Stimulated activated CD8-positive, alpha-beta memory T cell treated with anti-CD3 and anti-CD28 coated beads, Interleukin-4, amount 100 ng/mL, for 1 hour (primary cell): ENCODE measurements around the gene ADCY10.
"Not testable (repeated sequence)": the region's sequence is repeated elsewhere in the genome, so short reads cannot be mapped to it uniquely, and the experiment has no call there.

Source experiments
- DNase-seq, 2 donors: peaks; one replicate each; pipeline ENCODE4 v3.0.0-alpha.2; 2020; ENCODE audit warnings: low read depth in 2 of 2, low spot score in 1 of 2

Gene ADCY10

GRCh38 chr1:167860231-167860923, 53.6 kb downstream of the ADCY10 start:
- DNase-seq: no peak

GRCh38 chr1:167856711-167857418, 57.1 kb downstream of the ADCY10 start:
- no peak for DNase-seq

- DNase-seq: no peak
Observed at GRCh38 chr1:167854184-167854583, 59.8 kb downstream of the ADCY10 start.

GRCh38 chr1:167849666-167850065, 64.3 kb downstream of the ADCY10 start:
- no peak for DNase-seq

GRCh38 chr1:167842872-167843271, 71.1 kb downstream of the ADCY10 start:
- no peak for DNase-seq

GRCh38 chr1:167841530-167841929, 72.4 kb downstream of the ADCY10 start:
- DNase-seq: no peak

- no peak for DNase-seq
Observed at GRCh38 chr1:167839009-167839408, 74.9 kb downstream of the ADCY10 start.

- DNase-seq: no peak
Observed at GRCh38 chr1:167837326-167837725, 76.6 kb downstream of the ADCY10 start.

- DNase-seq: no peak
Observed at GRCh38 chr1:167836197-167836596, 77.7 kb downstream of the ADCY10 start.

GRCh38 chr1:167833904-167834303, 80.0 kb downstream of the ADCY10 start:
- no peak for DNase-seq

- DNase-seq: no peak
Observed at GRCh38 chr1:167832693-167833092, 81.2 kb downstream of the ADCY10 start.

GRCh38 chr1:167830668-167831067, 83.3 kb downstream of the ADCY10 start:
- not testable (repeated sequence) for DNase-seq

- no peak for DNase-seq
Observed at GRCh38 chr1:167829868-167830267, 84.1 kb downstream of the ADCY10 start.

GRCh38 chr1:167826127-167826526, 87.8 kb downstream of the ADCY10 start:
- no peak for DNase-seq

- DNase-seq: no peak
Observed at GRCh38 chr1:167825419-167826079, 88.4 kb downstream of the ADCY10 start.

- no peak for DNase-seq
Observed at GRCh38 chr1:167824163-167824794, 89.7 kb downstream of the ADCY10 start.

GRCh38 chr1:167821969-167822685, 91.8 kb downstream of the ADCY10 start:
- no peak for DNase-seq

GRCh38 chr1:167821356-167821685, 92.6 kb downstream of the ADCY10 start:
- DNase-seq: no peak

- no peak for DNase-seq
Observed at GRCh38 chr1:167820684-167821355, 93.1 kb downstream of the ADCY10 start.

- no peak for DNase-seq
Observed at GRCh38 chr1:167819849-167820683, 93.9 kb downstream of the ADCY10 start.
